ENCODE results near the gene PCDH15. TPM values are rescaled to one million over a fixed set of nuclear protein-coding genes. Genes with fewer than 3 reads are reported as not detected.

PCDH15 gene
- total and polyA plus RNA-seq, 9 of the 15 experiments (the other 6 are each of a cell fraction or from before 2014, with no cell fraction given): not detected

DNA sequence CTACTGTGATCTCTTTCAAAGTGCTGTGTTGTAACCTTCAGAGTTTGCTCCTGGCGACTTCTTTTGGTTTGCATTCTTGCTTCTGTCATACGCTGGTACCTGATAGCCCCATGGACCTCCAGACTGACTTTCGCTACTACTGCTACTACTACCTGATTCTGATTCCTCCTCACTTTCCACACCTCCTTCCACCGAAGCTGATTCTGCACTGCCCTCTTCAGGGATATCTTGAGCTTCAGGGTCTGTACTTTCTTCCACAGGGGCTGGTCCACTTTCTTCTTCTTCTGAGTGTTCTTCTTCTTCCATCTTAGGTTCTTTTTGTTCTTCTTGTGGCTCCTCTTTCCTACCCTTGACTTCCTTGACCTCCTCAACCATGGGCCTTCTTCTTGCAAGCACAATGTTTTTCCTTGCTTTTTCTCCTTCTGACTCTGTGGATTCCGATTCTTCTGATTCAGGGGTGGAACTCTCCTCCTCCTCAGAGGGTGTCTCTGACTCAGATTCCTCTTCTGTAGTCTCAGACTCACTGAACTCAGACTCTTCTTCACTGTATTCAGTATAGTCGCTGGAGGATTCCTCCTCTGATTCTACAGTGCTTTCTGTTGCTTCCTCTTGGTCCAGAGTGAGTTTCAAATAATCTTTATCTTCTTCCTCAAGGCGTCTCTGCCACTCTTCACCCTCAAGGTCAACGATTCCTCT, 992.2 kb downstream of the PCDH15 start:
- Histone ChIP-seq H3K9ac (ENCODE audit: insufficient read depth in 1 of 2, low read depth in 2 of 2, low read length in 2 of 2) (no peak overlapping the region), H3K79me2 (ENCODE audit: control insufficient read depth, insufficient read depth, low read length) (no peaks in the 10 kb centered on the region), H3K9me3 (replicated peaks; ENCODE audit: control insufficient read depth, insufficient read depth, low read depth, low read length) (no peaks in the 10 kb centered on the region), H4K20me1 (replicated peaks; ENCODE audit: control insufficient read depth, insufficient read depth, low read length) (no peaks in the 10 kb centered on the region), H3K27ac (ENCODE audit: extremely low read depth, low read depth, low read length) (no peak overlapping the region), H3K4me2 (ENCODE audit: insufficient read depth, low read length) (no peak overlapping the region), H2AFZ (ENCODE audit: low read depth, low read length) (no peak overlapping the region), H3K4me3 (no peak overlapping the region), H3K27me3 (ENCODE audit: control insufficient read depth in 2 of 2, insufficient read depth in 2 of 2, low read length in 2 of 2) (no peaks in the 10 kb centered on the region), H3K36me3 (ENCODE audit: control insufficient read depth, insufficient read depth, low read length) (no peaks in the 10 kb centered on the region), H3K9me1 (ENCODE audit: control insufficient read depth, insufficient read depth, low read length) (no peaks in the 10 kb centered on the region), H3K4me1 (replicated peaks in 1 of 2; ENCODE audit: control insufficient read depth in 2 of 2, insufficient read depth in 2 of 2, low read length in 2 of 2) (no peaks in the 10 kb centered on the region)
- 0% methylated on average over 8 of the region's 8 CpGs for WGBS (ENCODE audit: insufficient coverage, low coverage, missing lambda C conversion rate)
- BruUV-seq (replicated peaks): no TSS peak
- DNase-seq (ENCODE audit: extremely low read depth in 1 of 4, low spot score in 3 of 4) (no peak), ATAC-seq (no peak), FAIRE-seq (no peak)
- ChIA-PET CTCF (ENCODE audit: low intra/inter-chr PET ratio) (no interaction called here), POLR2A (no interaction called here)
- in situ Hi-C loops (cut with MboI) (no loop called here), intact Hi-C loops (cut with micrococcal nuclease) (no loop called here)
- no peak for TF ChIP-seq CXXC5 (CRISPR knock-in tag; IDR thresholded peaks at IDR 0.05)
- no peak for TF ChIP-seq HDAC6 (IDR thresholded peaks at IDR 0.05; ENCODE audit: low read depth, low read length)
- TF ChIP-seq, protein P1, sequence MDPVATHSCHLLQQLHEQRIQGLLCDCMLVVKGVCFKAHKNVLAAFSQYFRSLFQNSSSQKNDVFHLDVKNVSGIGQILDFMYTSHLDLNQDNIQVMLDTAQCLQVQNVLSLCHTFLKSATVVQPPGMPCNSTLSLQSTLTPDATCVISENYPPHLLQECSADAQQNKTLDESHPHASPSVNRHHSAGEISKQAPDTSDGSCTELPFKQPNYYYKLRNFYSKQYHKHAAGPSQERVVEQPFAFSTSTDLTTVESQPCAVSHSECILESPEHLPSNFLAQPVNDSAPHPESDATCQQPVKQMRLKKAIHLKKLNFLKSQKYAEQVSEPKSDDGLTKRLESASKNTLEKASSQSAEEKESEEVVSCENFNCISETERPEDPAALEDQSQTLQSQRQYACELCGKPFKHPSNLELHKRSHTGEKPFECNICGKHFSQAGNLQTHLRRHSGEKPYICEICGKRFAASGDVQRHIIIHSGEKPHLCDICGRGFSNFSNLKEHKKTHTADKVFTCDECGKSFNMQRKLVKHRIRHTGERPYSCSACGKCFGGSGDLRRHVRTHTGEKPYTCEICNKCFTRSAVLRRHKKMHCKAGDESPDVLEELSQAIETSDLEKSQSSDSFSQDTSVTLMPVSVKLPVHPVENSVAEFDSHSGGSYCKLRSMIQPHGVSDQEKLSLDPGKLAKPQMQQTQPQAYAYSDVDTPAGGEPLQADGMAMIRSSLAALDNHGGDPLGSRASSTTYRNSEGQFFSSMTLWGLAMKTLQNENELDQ (CRISPR knock-in tag; IDR thresholded peaks at IDR 0.05; ENCODE audit: borderline replicate concordance): no peak
- TF ChIP-seq, protein P2, sequence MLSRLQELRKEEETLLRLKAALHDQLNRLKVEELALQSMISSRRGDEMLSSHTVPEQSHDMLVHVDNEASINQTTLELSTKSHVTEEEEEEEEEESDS (CRISPR knock-in tag; IDR thresholded peaks at IDR 0.05): no peak
- TF ChIP-seq, protein P3, sequence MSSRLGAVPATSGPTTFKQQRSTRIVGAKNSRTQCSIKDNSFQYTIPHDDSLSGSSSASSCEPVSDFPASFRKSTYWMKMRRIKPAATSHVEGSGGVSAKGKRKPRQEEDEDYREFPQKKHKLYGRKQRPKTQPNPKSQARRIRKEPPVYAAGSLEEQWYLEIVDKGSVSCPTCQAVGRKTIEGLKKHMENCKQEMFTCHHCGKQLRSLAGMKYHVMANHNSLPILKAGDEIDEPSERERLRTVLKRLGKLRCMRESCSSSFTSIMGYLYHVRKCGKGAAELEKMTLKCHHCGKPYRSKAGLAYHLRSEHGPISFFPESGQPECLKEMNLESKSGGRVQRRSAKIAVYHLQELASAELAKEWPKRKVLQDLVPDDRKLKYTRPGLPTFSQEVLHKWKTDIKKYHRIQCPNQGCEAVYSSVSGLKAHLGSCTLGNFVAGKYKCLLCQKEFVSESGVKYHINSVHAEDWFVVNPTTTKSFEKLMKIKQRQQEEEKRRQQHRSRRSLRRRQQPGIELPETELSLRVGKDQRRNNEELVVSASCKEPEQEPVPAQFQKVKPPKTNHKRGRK (tag; IDR thresholded peaks at IDR 0.05): no peak
- TF ChIP-seq, protein P4, sequence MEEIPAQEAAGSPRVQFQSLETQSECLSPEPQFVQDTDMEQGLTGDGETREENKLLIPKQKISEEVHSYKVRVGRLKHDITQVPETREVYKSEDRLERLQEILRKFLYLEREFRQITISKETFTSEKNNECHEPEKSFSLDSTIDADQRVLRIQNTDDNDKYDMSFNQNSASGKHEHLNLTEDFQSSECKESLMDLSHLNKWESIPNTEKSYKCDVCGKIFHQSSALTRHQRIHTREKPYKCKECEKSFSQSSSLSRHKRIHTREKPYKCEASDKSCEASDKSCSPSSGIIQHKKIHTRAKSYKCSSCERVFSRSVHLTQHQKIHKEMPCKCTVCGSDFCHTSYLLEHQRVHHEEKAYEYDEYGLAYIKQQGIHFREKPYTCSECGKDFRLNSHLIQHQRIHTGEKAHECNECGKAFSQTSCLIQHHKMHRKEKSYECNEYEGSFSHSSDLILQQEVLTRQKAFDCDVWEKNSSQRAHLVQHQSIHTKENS (CRISPR knock-in tag; IDR thresholded peaks at IDR 0.05): no peak
- no peak for TF ChIP-seq HEY1 (CRISPR knock-in tag; IDR thresholded peaks at IDR 0.05; ENCODE audit: borderline replicate concordance)
- TF ChIP-seq ZKSCAN3 (CRISPR knock-in tag; IDR thresholded peaks at IDR 0.05): no peak
- no peak for TF ChIP-seq RFX7 (CRISPR knock-in tag; IDR thresholded peaks at IDR 0.05)
- TF ChIP-seq CBFA2T3 (IDR thresholded peaks at IDR 0.05): no peak
- no peak for TF ChIP-seq MIER1 (IDR thresholded peaks at IDR 0.05; ENCODE audit: low read depth)

Data from K562 (cell line).